Activated B cell treated with CpG ODN at 0.5 μM for 24 hours (primary cell): ENCODE data around the gene AAMP. TPM values are rescaled to one million over a fixed set of nuclear protein-coding genes. Genes with fewer than 3 reads are reported as not detected.

ENCODE experiments used
- ATAC-seq: fragments of 200-7000 bp; cut with Tn5 transposase; one replicate; pipeline ENCODE4 v1.10.0; 2021; ENCODE audit warnings: low read depth, mild to moderate bottlenecking, moderate library complexity
- CTCF ChIA-PET: fragments of 350-600 bp; sonication (Branson Sonifier 250); formaldehyde crosslinking; loops from one replicate; lab custom pipeline; 2021; ENCODE audit warnings: antibody characterized with exemption; lab: Charles Lee
- POLR2A ChIA-PET: fragments of 350-600 bp; sonication (Branson Sonifier 250); formaldehyde crosslinking; loops from one replicate; lab custom pipeline; 2021; ENCODE audit warnings: antibody characterized with exemption; lab: Charles Lee
- DNase-seq: peaks from one replicate; pipeline ENCODE4 v3.0.0; 2022
- H3K27ac Mint-ChIP-seq: one replicate; pipeline ENCODE4 v1.8.0; 2020; ENCODE audit warnings: mixed read lengths
- H3K27me3 Mint-ChIP-seq: one replicate; pipeline ENCODE4 v1.8.0; 2021; ENCODE audit warnings: mixed read lengths
- H3K36me3 Mint-ChIP-seq: one replicate; pipeline ENCODE4 v1.8.0; 2021; ENCODE audit warnings: low read depth, mixed read lengths
- H3K4me1 Mint-ChIP-seq: one replicate; pipeline ENCODE4 v1.8.0; 2021; ENCODE audit warnings: mixed read lengths
- H3K4me3 Mint-ChIP-seq: one replicate; pipeline ENCODE4 v1.8.0; 2020; ENCODE audit warnings: mild to moderate bottlenecking, mixed read lengths
- H3K9me3 Mint-ChIP-seq: one replicate; pipeline ENCODE4 v1.8.0; 2020; ENCODE audit warnings: mixed read lengths
- CTCF ChIP-seq: fragments of 200-600 bp; IDR thresholded peaks from one replicate; pipeline ENCODE4 v1.8.0; 2022; ENCODE audit warnings: antibody characterized with exemption, mild to moderate bottlenecking
- intact Hi-C: fragments of 100-400 bp; cut with micrococcal nuclease; formaldehyde crosslinking; loops from one replicate; pipeline ENCODE4 v1.15.1; 2024
- total RNA-seq: library from RNA; stranded (reverse); gene quantifications from 2 replicates; pipeline ENCODE4 v1.2.3, GENCODE V29; 2022

The AAMP gene
- total RNA-seq, 1 donor from 2014 or later = 63.4 TPM

- Mint-ChIP-seq H3K36me3 (no peaks in the 10 kb centered on the region), H3K4me3 (no peak overlapping the region), H3K27ac (no peak overlapping the region), H3K27me3 (no peaks in the 10 kb centered on the region), H3K9me3 (no peaks in the 10 kb centered on the region), H3K4me1 (peaks cover 11% of the 10 kb centered on the region)
- ATAC-seq (no peak), DNase-seq (no peak)
- CTCF ChIA-PET = interaction anchor here (1.1 to 2.7 kb wide), 3 partner anchors 10 to 56 kb away, joined by 5 to 13 read pairs (median 6); partner anchors contain the start of gene CATIP
- no peak for TF ChIP-seq CTCF
- intact Hi-C loops = loop anchor here (2.0 kb wide), 1 partner anchor 21 kb away; no protein-coding TSS in a partner anchor
- POLR2A ChIA-PET = interaction anchor here (0.6 kb wide), 1 partner anchor 69 kb away, joined by 3 read pairs; no protein-coding TSS in a partner anchor
Observed at GRCh38 chr2:218300141-218300540, 30.2 kb upstream of the AAMP start.

- intact Hi-C loops = no loop called here
- Mint-ChIP-seq H3K4me3 (no peak overlapping the region), H3K27me3 (no peaks in the 10 kb centered on the region), H3K4me1 (peaks cover 28% of the 10 kb centered on the region), H3K9me3 (no peaks in the 10 kb centered on the region), H3K27ac (no peak overlapping the region), H3K36me3 (no peaks in the 10 kb centered on the region)
- TF ChIP-seq CTCF = no peak
- no peak for DNase-seq
- ChIA-PET POLR2A (no interaction called here), CTCF (interaction anchor here (1.6 to 2.7 kb wide), 3 partner anchors 25 to 98 kb away, joined by 5 to 13 read pairs (median 6); partner anchors contain the start of gene CATIP)
- ATAC-seq = no peak
Observed at GRCh38 chr2:218298314-218298875, 28.5 kb upstream of the AAMP start.

- H3K27ac Mint-ChIP-seq = no peak overlapping the region
- peaks cover 38% of the 10 kb centered on the region for H3K4me1 Mint-ChIP-seq
- intact Hi-C loops = no loop called here
- no peak overlapping the region for H3K4me3 Mint-ChIP-seq
- ChIA-PET CTCF (interaction anchor here (1.4 kb wide), 1 partner anchor 24 kb away, joined by 8 read pairs; no protein-coding TSS in a partner anchor), POLR2A (no interaction called here)
- H3K27me3 Mint-ChIP-seq = no peaks in the 10 kb centered on the region
- ATAC-seq (no peak), DNase-seq (no peak)
- TF ChIP-seq CTCF = no peak
- H3K36me3 Mint-ChIP-seq = no peaks in the 10 kb centered on the region
- H3K9me3 Mint-ChIP-seq = no peaks in the 10 kb centered on the region
Observed at GRCh38 chr2:218296847-218297246, 26.9 kb upstream of the AAMP start.

GRCh38 chr2:218296200-218296599, 26.3 kb upstream of the AAMP start:
- intact Hi-C loops = no loop called here
- ChIA-PET POLR2A (no interaction called here), CTCF (interaction anchor here (0.6 to 1.4 kb wide), 3 partner anchors 24 to 100 kb away, joined by 3 to 8 read pairs (median 5); no protein-coding TSS in a partner anchor)
- Mint-ChIP-seq H3K36me3 (no peaks in the 10 kb centered on the region), H3K4me3 (no peak overlapping the region), H3K27me3 (no peaks in the 10 kb centered on the region), H3K9me3 (no peaks in the 10 kb centered on the region), H3K27ac (no peak overlapping the region), H3K4me1 (peaks cover 41% of the 10 kb centered on the region)
- DNase-seq = no peak
- no peak for TF ChIP-seq CTCF
- ATAC-seq = no peak

GRCh38 chr2:218295029-218295428, 25.1 kb upstream of the AAMP start:
- no peak overlapping the region for H3K4me3 Mint-ChIP-seq
- POLR2A ChIA-PET = interaction anchor here (7.2 kb wide), 1 partner anchor 22 kb away, joined by 97 read pairs; the partner anchor contains the start of genes AAMP and PNKD

More at GRCh38 chr2:218295029-218295428, 25.1 kb upstream of the AAMP start:
- DNase-seq (no peak), ATAC-seq (no peak)
- TF ChIP-seq CTCF = no peak
- Mint-ChIP-seq H3K27ac (no peak overlapping the region), H3K27me3 (no peaks in the 10 kb centered on the region), H3K4me1 (peaks cover 51% of the 10 kb centered on the region), H3K36me3 (no peaks in the 10 kb centered on the region), H3K9me3 (no peaks in the 10 kb centered on the region)
- intact Hi-C loops = no loop called here
- CTCF ChIA-PET = interaction anchor here (0.8 to 1.4 kb wide), 3 partner anchors 63 to 106 kb away, joined by 3 to 5 read pairs (median 3); no protein-coding TSS in a partner anchor
